ENCODE measurements around the gene SVOP. TPM values are rescaled to one million over a fixed set of nuclear protein-coding genes. Genes with fewer than 3 reads are reported as not detected.

Gene SVOP
- total RNA-seq, 2 experiments from 2014 or later: not detected

DNA sequence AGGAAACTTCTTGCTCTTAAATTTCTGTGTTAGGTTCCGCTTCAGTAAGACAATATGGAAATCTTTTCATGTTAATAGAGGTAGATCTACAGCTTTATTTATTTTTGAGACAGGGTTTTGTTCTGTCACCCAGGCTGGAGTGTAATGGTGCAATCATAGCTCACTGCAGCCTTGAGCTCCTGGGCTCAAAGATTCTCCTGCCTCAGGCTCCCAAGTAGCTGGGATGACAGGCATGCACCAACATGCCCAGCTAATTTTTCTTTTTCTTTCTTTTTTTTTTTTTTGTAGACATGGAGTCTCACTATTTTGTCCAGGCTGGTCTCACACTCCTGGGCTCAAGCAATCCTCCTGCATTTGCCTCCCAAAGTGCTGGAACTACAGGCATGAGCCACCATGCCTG lies 70.9 kb downstream of the SVOP start:
- peaks cover 0 to 3% of the 10 kb centered on the region in 2 experiments for H3K27me3 ChIP-seq (ENCODE audit: control insufficient read depth in 1 of 2, insufficient read depth in 2 of 2, low read length in 2 of 2)
- Mint-ChIP-seq H3K27ac (no peak overlapping the region), H3K9me3 (no peaks in the 10 kb centered on the region), H3K27me3 (peaks cover 16% of the 10 kb centered on the region), H3K36me3 (ENCODE audit: low read depth) (no peaks in the 10 kb centered on the region), H3K4me3 (no peak overlapping the region), H3K4me1 (ENCODE audit: low read depth) (no peaks in the 10 kb centered on the region)
- no peaks in the 10 kb centered on the region for H3K36me3 ChIP-seq (ENCODE audit: insufficient read depth, low read length)
- ATAC-seq (ENCODE audit: poor library complexity): no peak
- peaks cover 4% of the 10 kb centered on the region for H3K4me1 ChIP-seq (ENCODE audit: insufficient read depth, low read length)
- intact Hi-C loops (cut with DNase I, micrococcal nuclease): loop anchor here (2.0 to 5.0 kb wide), 6 partner anchors 142 to 387 kb away; partner anchors contain the start of genes ALKBH2 (in 1 of the 2) and ISCU (in 1 of the 2)
- ChIA-PET CTCF (interaction anchor here (1.4 kb wide), 1 partner anchor 143 kb away, joined by 3 read pairs; the partner anchor contains the start of gene ALKBH2), POLR2A (no interaction called here)
- H3K9me3 ChIP-seq (ENCODE audit: control insufficient read depth in 1 of 2, insufficient read depth in 1 of 2, low read length in 2 of 2): peaks cover 0 to 4% of the 10 kb centered on the region in 2 experiments
- TF ChIP-seq, protein P1, sequence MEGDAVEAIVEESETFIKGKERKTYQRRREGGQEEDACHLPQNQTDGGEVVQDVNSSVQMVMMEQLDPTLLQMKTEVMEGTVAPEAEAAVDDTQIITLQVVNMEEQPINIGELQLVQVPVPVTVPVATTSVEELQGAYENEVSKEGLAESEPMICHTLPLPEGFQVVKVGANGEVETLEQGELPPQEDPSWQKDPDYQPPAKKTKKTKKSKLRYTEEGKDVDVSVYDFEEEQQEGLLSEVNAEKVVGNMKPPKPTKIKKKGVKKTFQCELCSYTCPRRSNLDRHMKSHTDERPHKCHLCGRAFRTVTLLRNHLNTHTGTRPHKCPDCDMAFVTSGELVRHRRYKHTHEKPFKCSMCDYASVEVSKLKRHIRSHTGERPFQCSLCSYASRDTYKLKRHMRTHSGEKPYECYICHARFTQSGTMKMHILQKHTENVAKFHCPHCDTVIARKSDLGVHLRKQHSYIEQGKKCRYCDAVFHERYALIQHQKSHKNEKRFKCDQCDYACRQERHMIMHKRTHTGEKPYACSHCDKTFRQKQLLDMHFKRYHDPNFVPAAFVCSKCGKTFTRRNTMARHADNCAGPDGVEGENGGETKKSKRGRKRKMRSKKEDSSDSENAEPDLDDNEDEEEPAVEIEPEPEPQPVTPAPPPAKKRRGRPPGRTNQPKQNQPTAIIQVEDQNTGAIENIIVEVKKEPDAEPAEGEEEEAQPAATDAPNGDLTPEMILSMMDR (IDR thresholded peaks at IDR 0.05): no peak
- DNase-seq: no peak
- no peak overlapping the region for H3K27ac ChIP-seq (ENCODE audit: low read depth in 1 of 2, low read length in 2 of 2)
- H3K4me3 ChIP-seq (ENCODE audit: low read length): no peak overlapping the region

DNA sequence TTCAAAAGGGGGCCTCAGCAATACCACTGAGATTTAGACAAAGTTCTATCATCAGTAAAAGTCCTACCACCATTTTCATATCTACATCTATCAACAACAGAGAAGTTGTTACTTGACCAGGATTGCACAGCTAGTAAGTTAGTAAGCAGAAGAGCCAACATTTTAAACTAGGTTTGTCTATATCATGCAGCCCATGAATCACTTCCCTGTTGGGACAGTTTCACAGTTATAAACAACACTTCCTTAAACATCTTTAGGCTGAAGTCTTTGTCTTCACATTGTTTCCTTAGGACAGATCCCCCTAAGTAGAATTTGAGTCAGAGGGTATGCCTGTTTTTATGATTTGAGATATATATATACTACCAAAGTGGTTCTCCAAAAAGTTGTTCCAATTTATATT lies 72.5 kb downstream of the SVOP start:
- Histone ChIP-seq H3K27ac (ENCODE audit: low read depth in 1 of 2, low read length in 2 of 2) (no peak overlapping the region), H3K4me3 (ENCODE audit: low read length) (no peak overlapping the region), H3K36me3 (ENCODE audit: insufficient read depth, low read length) (no peaks in the 10 kb centered on the region), H3K4me1 (ENCODE audit: insufficient read depth, low read length) (peaks cover 4% of the 10 kb centered on the region), H3K9me3 (ENCODE audit: control insufficient read depth in 1 of 2, insufficient read depth in 1 of 2, low read length in 2 of 2) (peaks cover 0 to 4% of the 10 kb centered on the region in 2 experiments), H3K27me3 (ENCODE audit: control insufficient read depth in 1 of 2, insufficient read depth in 2 of 2, low read length in 2 of 2) (peaks cover 0 to 3% of the 10 kb centered on the region in 2 experiments)
- no peaks in the 10 kb centered on the region for H3K4me1 Mint-ChIP-seq (ENCODE audit: low read depth)
- DNase-seq: peak in 3 of 14 experiments; percentile 6 to 30 (median 22)
- H3K27me3 Mint-ChIP-seq: peaks cover 16% of the 10 kb centered on the region
- TF ChIP-seq, protein P1 (IDR thresholded peaks at IDR 0.05): no peak
- no peaks in the 10 kb centered on the region for H3K9me3 Mint-ChIP-seq
- no peaks in the 10 kb centered on the region for H3K36me3 Mint-ChIP-seq (ENCODE audit: low read depth)
- POLR2A ChIA-PET: no interaction called here
- H3K4me3 Mint-ChIP-seq: no peak overlapping the region
- ATAC-seq (ENCODE audit: poor library complexity): no peak
- CTCF ChIA-PET: no interaction called here
- intact Hi-C loops (cut with DNase I, micrococcal nuclease): no loop called here
- no peak overlapping the region for H3K27ac Mint-ChIP-seq

DNA sequence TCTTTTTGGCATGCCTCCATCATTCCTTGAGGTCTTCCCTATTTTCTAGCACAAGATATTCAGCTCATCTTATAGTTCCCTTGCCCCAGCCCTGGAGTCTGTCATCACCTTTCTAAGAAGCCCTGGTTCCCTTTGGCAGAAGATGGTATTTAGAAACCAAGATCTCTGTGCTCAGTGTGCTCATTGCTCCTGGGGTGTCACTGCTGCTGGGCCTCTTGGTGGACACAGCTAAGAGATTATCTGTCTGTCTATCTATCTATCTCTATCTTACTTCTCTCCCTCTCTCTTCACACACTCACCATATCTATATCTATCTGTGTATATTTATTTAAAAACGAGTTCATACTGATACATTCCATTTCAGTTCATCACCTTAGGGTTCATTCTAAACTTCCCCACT lies 73.8 kb downstream of the SVOP start:
- ChIA-PET CTCF (no interaction called here), POLR2A (no interaction called here)
- peaks cover 0 to 3% of the 10 kb centered on the region in 2 experiments for H3K27me3 ChIP-seq (ENCODE audit: control insufficient read depth in 1 of 2, insufficient read depth in 2 of 2, low read length in 2 of 2)
- no peak overlapping the region for H3K27ac ChIP-seq (ENCODE audit: low read depth in 1 of 2, low read length in 2 of 2)
- H3K9me3 ChIP-seq (ENCODE audit: control insufficient read depth in 1 of 2, insufficient read depth in 1 of 2, low read length in 2 of 2): peaks cover 0 to 4% of the 10 kb centered on the region in 2 experiments
- H3K36me3 ChIP-seq (ENCODE audit: insufficient read depth, low read length): no peaks in the 10 kb centered on the region
- TF ChIP-seq, protein P1 (IDR thresholded peaks at IDR 0.05): no peak
- no peak for DNase-seq
- peaks cover 4% of the 10 kb centered on the region for H3K4me1 ChIP-seq (ENCODE audit: insufficient read depth, low read length)
- intact Hi-C loops (cut with DNase I, micrococcal nuclease): no loop called here
- Mint-ChIP-seq H3K9me3 (no peaks in the 10 kb centered on the region), H3K27ac (no peak overlapping the region), H3K4me3 (no peak overlapping the region), H3K27me3 (peaks cover 16% of the 10 kb centered on the region), H3K4me1 (ENCODE audit: low read depth) (no peaks in the 10 kb centered on the region), H3K36me3 (ENCODE audit: low read depth) (no peaks in the 10 kb centered on the region)
- no peak for ATAC-seq (ENCODE audit: poor library complexity)
- no peak overlapping the region for H3K4me3 ChIP-seq (ENCODE audit: low read length)
